ENCODE data around the gene TMEM123.

The TMEM123 gene

GRCh38 chr11:102393272-102393730 lies 59.3 kb downstream of the TMEM123 start (continued):
- no peak for TF ChIP-seq PPARA (CRISPR knock-in tag; IDR thresholded peaks at IDR 0.05; ENCODE audit: borderline replicate concordance)
- TF ChIP-seq POU6F1 (CRISPR knock-in tag; IDR thresholded peaks at IDR 0.05; ENCODE audit: borderline replicate concordance, low read depth): no peak
- TF ChIP-seq RARB (CRISPR knock-in tag; IDR thresholded peaks at IDR 0.05): no peak

GRCh38 chr11:102391549-102392237 lies 60.9 kb downstream of the TMEM123 start:
- peak; percentile 6; the same call in 1 of the 3 replicates for ATAC-seq
- TF ChIP-seq SNAI2 (CRISPR knock-in tag; IDR thresholded peaks at IDR 0.05): no peak
- no peak for TF ChIP-seq TOX (CRISPR knock-in tag; IDR thresholded peaks at IDR 0.05; ENCODE audit: borderline replicate concordance)
- TF ChIP-seq BACH2 (CRISPR knock-in tag; IDR thresholded peaks at IDR 0.05; ENCODE audit: borderline replicate concordance): no peak
- TF ChIP-seq ZC3H10 (CRISPR knock-in tag; IDR thresholded peaks at IDR 0.05): no peak
- TF ChIP-seq RARB (CRISPR knock-in tag; IDR thresholded peaks at IDR 0.05): no peak
- TF ChIP-seq TSHZ2 (CRISPR knock-in tag; IDR thresholded peaks at IDR 0.05): no peak
- TF ChIP-seq ZNF70 (CRISPR knock-in tag; IDR thresholded peaks at IDR 0.05): no peak
- no peak for TF ChIP-seq POU6F1 (CRISPR knock-in tag; IDR thresholded peaks at IDR 0.05; ENCODE audit: borderline replicate concordance, low read depth)
- no peak for TF ChIP-seq TCF4 (CRISPR knock-in tag; IDR thresholded peaks at IDR 0.05; ENCODE audit: borderline replicate concordance)
- no peak for TF ChIP-seq ZNF8 (CRISPR knock-in tag; IDR thresholded peaks at IDR 0.05)
- TF ChIP-seq OSR1 (CRISPR knock-in tag; IDR thresholded peaks at IDR 0.05): no peak
- TF ChIP-seq PATZ1 (CRISPR knock-in tag; IDR thresholded peaks at IDR 0.05; ENCODE audit: borderline replicate concordance): no peak
- no peak for TF ChIP-seq ARNTL (CRISPR knock-in tag; IDR thresholded peaks at IDR 0.05; ENCODE audit: borderline replicate concordance, low read depth)

- TF ChIP-seq ZFP30 (CRISPR knock-in tag; IDR thresholded peaks at IDR 0.05) (no peak), TSHZ2 (CRISPR knock-in tag; IDR thresholded peaks at IDR 0.05) (no peak), CSRNP3 (CRISPR knock-in tag; IDR thresholded peaks at IDR 0.05) (no peak), TOX (CRISPR knock-in tag; IDR thresholded peaks at IDR 0.05; ENCODE audit: borderline replicate concordance) (no peak), ESRRG (CRISPR knock-in tag; IDR thresholded peaks at IDR 0.05) (no peak), RARB (CRISPR knock-in tag; IDR thresholded peaks at IDR 0.05) (no peak)
- peak; percentile 96 for ATAC-seq
Measured at GRCh38 chr11:102390667-102391465, 61.7 kb downstream of the TMEM123 start.
